Measurements from ENCODE around the gene MAN2A1. TPM values are rescaled to one million over a fixed set of nuclear protein-coding genes. Genes with fewer than 3 reads are reported as not detected.
A peak's percentile ranks its signal among the peaks of the same experiment; 100 is the strongest.

Gene MAN2A1
- total RNA-seq, 2 donors from 2014 or later = 60.7 to 62.1 TPM

DNA sequence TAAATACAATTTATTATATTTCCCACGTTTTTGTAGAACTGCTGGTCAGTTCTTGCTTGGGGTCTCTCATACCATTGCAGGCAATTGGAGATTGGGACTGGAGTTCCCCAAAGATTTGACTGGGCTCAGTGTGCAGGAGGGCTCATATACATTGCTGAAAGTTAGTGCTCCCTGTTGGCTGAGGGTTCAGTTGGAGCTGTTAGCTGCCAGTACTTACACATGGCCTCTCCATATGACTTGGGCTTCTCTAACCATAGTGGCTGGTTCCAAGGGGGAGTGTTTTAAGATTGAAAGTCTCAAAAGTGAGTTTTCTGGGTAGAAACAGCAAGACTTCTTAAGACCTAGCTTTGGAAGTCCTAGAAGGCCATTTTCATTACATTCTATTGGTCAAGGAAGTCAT lies 102.9 kb downstream of the MAN2A1 start:
- 95 to 100% methylated on average over 1 of the region's 1 CpG for WGBS, 2 experiments (ENCODE audit: insufficient coverage in 1 of 2, insufficient read length in 1 of 2)
- DNase-seq = no peak
- H3K36me3 ChIP-seq (ENCODE audit: control insufficient read depth, insufficient read depth, low read length) = peaks cover 88% of the 10 kb centered on the region
- TF ChIP-seq, protein P1, sequence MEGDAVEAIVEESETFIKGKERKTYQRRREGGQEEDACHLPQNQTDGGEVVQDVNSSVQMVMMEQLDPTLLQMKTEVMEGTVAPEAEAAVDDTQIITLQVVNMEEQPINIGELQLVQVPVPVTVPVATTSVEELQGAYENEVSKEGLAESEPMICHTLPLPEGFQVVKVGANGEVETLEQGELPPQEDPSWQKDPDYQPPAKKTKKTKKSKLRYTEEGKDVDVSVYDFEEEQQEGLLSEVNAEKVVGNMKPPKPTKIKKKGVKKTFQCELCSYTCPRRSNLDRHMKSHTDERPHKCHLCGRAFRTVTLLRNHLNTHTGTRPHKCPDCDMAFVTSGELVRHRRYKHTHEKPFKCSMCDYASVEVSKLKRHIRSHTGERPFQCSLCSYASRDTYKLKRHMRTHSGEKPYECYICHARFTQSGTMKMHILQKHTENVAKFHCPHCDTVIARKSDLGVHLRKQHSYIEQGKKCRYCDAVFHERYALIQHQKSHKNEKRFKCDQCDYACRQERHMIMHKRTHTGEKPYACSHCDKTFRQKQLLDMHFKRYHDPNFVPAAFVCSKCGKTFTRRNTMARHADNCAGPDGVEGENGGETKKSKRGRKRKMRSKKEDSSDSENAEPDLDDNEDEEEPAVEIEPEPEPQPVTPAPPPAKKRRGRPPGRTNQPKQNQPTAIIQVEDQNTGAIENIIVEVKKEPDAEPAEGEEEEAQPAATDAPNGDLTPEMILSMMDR (conservative IDR thresholded peaks at IDR 0.05) = no peak
- H3K4me3 ChIP-seq (ENCODE audit: low read length) = peak overlapping the region; percentile 59
- no peak overlapping the region for H3K9ac ChIP-seq (ENCODE audit: extremely low read depth, low read length, poor library complexity, severe bottlenecking)
- Mint-ChIP-seq H3K4me1 (no peaks in the 10 kb centered on the region), H3K9me3 (peaks cover 28% of the 10 kb centered on the region), H3K36me3 (ENCODE audit: low read depth) (peaks cover 80% of the 10 kb centered on the region), H3K27me3 (ENCODE audit: insufficient read depth) (no peaks in the 10 kb centered on the region), H3K27ac (no peak overlapping the region), H3K4me3 (no peak overlapping the region)
- H3K9me3 ChIP-seq (ENCODE audit: control insufficient read depth, low read length) = peaks cover 40% of the 10 kb centered on the region
- no peak overlapping the region for H3K27ac ChIP-seq (ENCODE audit: low read depth, low read length)
- no peaks in the 10 kb centered on the region for H3K4me1 ChIP-seq (ENCODE audit: control insufficient read depth, insufficient read depth, low read length)
- no peaks in the 10 kb centered on the region for H3K27me3 ChIP-seq (ENCODE audit: control insufficient read depth, insufficient read depth, low read length, poor library complexity, severe bottlenecking)

DNA sequence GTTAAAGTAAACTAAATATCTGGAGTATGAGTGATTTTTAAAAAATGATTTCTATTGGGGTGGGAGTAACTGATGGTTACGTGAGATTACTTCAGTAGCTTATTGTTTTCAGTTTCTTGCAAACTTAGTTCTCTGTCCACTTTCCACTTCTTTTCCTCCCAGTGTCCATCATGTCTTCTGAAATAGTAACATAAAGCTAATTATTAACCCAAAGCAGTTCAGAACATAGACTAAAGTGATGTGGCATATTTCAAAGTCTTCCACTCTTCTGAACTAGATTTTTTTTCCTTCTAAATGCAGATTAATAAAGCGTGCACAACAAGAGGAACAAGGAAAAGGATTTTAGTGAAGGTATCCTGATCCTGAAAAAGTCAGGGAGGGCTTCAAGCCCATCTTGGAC lies 114.1 kb downstream of the MAN2A1 start:
- H3K9ac ChIP-seq (ENCODE audit: extremely low read depth, low read length, poor library complexity, severe bottlenecking) = no peak overlapping the region
- Mint-ChIP-seq H3K27me3 (ENCODE audit: insufficient read depth) (no peaks in the 10 kb centered on the region), H3K27ac (no peak overlapping the region), H3K36me3 (ENCODE audit: low read depth) (peaks cover 17% of the 10 kb centered on the region), H3K4me3 (no peak overlapping the region), H3K9me3 (peaks cover 1% of the 10 kb centered on the region), H3K4me1 (peaks cover 21% of the 10 kb centered on the region)
- TF ChIP-seq, protein P1 (conservative IDR thresholded peaks at IDR 0.05) = no peak
- no peaks in the 10 kb centered on the region for H3K9me3 ChIP-seq (ENCODE audit: control insufficient read depth, low read length)
- H3K4me3 ChIP-seq (ENCODE audit: low read length) = no peak overlapping the region
- no peaks in the 10 kb centered on the region for H3K27me3 ChIP-seq (ENCODE audit: control insufficient read depth, insufficient read depth, low read length, poor library complexity, severe bottlenecking)
- H3K4me1 ChIP-seq (ENCODE audit: control insufficient read depth, insufficient read depth, low read length) = peaks cover 10% of the 10 kb centered on the region
- peaks cover 10% of the 10 kb centered on the region for H3K36me3 ChIP-seq (ENCODE audit: control insufficient read depth, insufficient read depth, low read length)
- H3K27ac ChIP-seq (ENCODE audit: low read depth, low read length) = no peak overlapping the region
- DNase-seq = no peak
- WGBS, 2 experiments (ENCODE audit: insufficient coverage in 1 of 2, insufficient read length in 1 of 2) = 100% methylated on average over 2 of the region's 2 CpGs; no CpG with 5 or more reads in 1 of the 2 experiments

DNA sequence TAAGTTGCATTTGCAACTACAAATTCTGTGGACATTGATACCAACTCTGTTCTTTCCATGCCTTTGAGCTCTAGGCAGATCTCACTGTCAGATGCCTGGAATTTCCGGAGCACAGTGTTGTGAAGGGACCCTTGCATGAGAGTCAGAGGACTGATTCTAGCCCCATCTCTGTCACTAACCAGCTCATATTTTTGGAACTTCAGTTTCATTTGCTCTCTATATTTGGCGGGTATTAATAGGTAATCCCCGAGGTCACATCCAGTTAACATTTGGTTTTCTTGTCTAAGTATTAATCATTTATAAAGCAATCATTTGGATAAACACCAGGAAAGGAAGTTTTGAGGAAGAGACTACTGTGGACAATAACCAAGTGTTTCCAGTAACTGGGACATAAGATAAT lies 115.7 kb downstream of the MAN2A1 start:
- Mint-ChIP-seq H3K4me1 (peaks cover 23% of the 10 kb centered on the region), H3K27me3 (ENCODE audit: insufficient read depth) (no peaks in the 10 kb centered on the region), H3K4me3 (no peak overlapping the region), H3K9me3 (no peaks in the 10 kb centered on the region), H3K36me3 (ENCODE audit: low read depth) (peaks cover 10% of the 10 kb centered on the region), H3K27ac (peak overlapping the region; percentile 57)
- TF ChIP-seq, protein P1 (conservative IDR thresholded peaks at IDR 0.05) = no peak
- Histone ChIP-seq H3K9ac (ENCODE audit: extremely low read depth, low read length, poor library complexity, severe bottlenecking) (peak overlapping the region; percentile 17), H3K36me3 (ENCODE audit: control insufficient read depth, insufficient read depth, low read length) (peaks cover 15% of the 10 kb centered on the region), H3K27me3 (ENCODE audit: control insufficient read depth, insufficient read depth, low read length, poor library complexity, severe bottlenecking) (no peaks in the 10 kb centered on the region), H3K27ac (ENCODE audit: low read depth, low read length) (no peak overlapping the region), H3K9me3 (ENCODE audit: control insufficient read depth, low read length) (no peaks in the 10 kb centered on the region), H3K4me1 (ENCODE audit: control insufficient read depth, insufficient read depth, low read length) (peaks cover 10% of the 10 kb centered on the region), H3K4me3 (ENCODE audit: low read length) (no peak overlapping the region)
- DNase-seq = no peak
- WGBS, 2 experiments (ENCODE audit: insufficient coverage in 1 of 2, insufficient read length in 1 of 2) = 93 to 100% methylated on average over 1 to 3 of the region's 3 CpGs
